ENCODE measurements around the gene SLC30A10. TPM values are rescaled to one million over a fixed set of nuclear protein-coding genes. Genes with fewer than 3 reads are reported as not detected.

SLC30A10 gene
- total and polyA plus RNA-seq, 10 of the 15 experiments (the other 5 are each of a cell fraction or from before 2014, with no cell fraction given), result not detected

DNA sequence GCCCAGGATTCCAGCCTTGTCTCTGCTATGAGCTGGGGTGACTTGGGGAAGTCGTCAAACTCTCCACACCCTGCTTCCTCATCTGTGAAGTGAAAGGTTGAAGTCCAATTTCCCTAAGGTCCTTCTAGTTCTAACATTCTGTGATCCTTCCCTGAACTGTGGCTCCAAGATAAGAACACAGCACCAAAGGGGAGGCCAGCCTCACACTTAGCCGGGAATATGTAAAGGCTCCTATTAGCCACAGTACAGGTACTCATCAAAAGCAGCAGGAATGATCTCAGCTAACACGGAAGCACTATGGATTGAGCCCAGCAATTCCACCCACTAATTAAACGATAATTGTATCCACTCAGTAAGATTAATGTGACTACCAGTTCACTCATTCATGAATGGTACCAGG lies 4.0 kb downstream of the SLC30A10 start:
- in situ Hi-C loops (cut with MboI) (no loop called here), intact Hi-C loops (cut with micrococcal nuclease; ENCODE audit: unreplicated experiment) (no loop called here)
- no peaks in the 10 kb centered on the region for H4K20me1 ChIP-seq (ENCODE audit: control insufficient read depth, insufficient read depth)
- H3K9ac ChIP-seq (ENCODE audit: control insufficient read depth, insufficient read depth, low read length), result no peak overlapping the region
- 46% methylated on average over 4 of the region's 4 CpGs for WGBS (ENCODE audit: insufficient coverage, insufficient replicate concordance, low lambda C conversion rate, missing lambda C conversion rate)
- H3K9me3 ChIP-seq (replicated peaks; ENCODE audit: control insufficient read depth, insufficient read depth, low read length), result no peaks in the 10 kb centered on the region
- H3K27ac ChIP-seq (ENCODE audit: control insufficient read depth, insufficient read depth), result no peak overlapping the region
- ChIA-PET SMC1A (ENCODE audit: uncharacterized antibody, unreplicated experiment) (interaction anchor here (1.3 kb wide), 1 partner anchor 13 kb away, joined by 3 read pairs; no protein-coding TSS in a partner anchor), POLR2A (no interaction called here), CTCF (interaction anchor here (0.8 kb wide), 1 partner anchor 9 kb away, joined by 3 read pairs; no protein-coding TSS in a partner anchor), RAD21 (ENCODE audit: unreplicated experiment) (no interaction called here)
- ATAC-seq (no peak), FAIRE-seq (no peak), DNase-seq (ENCODE audit: low read depth, low spot score) (no peak)
- no peak overlapping the region for H3K4me2 ChIP-seq (ENCODE audit: control insufficient read depth, insufficient read depth)
- H3K27me3 ChIP-seq (replicated peaks in 1 of 2; ENCODE audit: control insufficient read depth in 2 of 2, insufficient read depth in 2 of 2, low read length in 1 of 2), result peaks cover 7 to 14% of the 10 kb centered on the region in 2 experiments
- no peak overlapping the region for H2AFZ ChIP-seq (ENCODE audit: control insufficient read depth, low read depth, low read length)
- no peaks in the 10 kb centered on the region for H3K79me2 ChIP-seq (ENCODE audit: control insufficient read depth, insufficient read depth, low read length)
- H3K36me3 ChIP-seq (ENCODE audit: control insufficient read depth in 2 of 2, insufficient read depth in 2 of 2, low read length in 1 of 2), result no peaks in the 10 kb centered on the region
- no peaks in the 10 kb centered on the region; the same call in 1 of the 2 replicates for H3K4me1 ChIP-seq (ENCODE audit: control insufficient read depth, insufficient read depth, low read length)
- BruUV-seq (replicated peaks), result no TSS peak
- H3K4me3 ChIP-seq, result no peak overlapping the region
- TF ChIP-seq NBN (IDR thresholded peaks at IDR 0.05), result no peak
- no peak for TF ChIP-seq SMARCA5 (IDR thresholded peaks at IDR 0.05)
- TF ChIP-seq RBBP5 (conservative IDR thresholded peaks at IDR 0.05), result no peak
- TF ChIP-seq, protein P1, sequence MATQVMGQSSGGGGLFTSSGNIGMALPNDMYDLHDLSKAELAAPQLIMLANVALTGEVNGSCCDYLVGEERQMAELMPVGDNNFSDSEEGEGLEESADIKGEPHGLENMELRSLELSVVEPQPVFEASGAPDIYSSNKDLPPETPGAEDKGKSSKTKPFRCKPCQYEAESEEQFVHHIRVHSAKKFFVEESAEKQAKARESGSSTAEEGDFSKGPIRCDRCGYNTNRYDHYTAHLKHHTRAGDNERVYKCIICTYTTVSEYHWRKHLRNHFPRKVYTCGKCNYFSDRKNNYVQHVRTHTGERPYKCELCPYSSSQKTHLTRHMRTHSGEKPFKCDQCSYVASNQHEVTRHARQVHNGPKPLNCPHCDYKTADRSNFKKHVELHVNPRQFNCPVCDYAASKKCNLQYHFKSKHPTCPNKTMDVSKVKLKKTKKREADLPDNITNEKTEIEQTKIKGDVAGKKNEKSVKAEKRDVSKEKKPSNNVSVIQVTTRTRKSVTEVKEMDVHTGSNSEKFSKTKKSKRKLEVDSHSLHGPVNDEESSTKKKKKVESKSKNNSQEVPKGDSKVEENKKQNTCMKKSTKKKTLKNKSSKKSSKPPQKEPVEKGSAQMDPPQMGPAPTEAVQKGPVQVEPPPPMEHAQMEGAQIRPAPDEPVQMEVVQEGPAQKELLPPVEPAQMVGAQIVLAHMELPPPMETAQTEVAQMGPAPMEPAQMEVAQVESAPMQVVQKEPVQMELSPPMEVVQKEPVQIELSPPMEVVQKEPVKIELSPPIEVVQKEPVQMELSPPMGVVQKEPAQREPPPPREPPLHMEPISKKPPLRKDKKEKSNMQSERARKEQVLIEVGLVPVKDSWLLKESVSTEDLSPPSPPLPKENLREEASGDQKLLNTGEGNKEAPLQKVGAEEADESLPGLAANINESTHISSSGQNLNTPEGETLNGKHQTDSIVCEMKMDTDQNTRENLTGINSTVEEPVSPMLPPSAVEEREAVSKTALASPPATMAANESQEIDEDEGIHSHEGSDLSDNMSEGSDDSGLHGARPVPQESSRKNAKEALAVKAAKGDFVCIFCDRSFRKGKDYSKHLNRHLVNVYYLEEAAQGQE (IDR thresholded peaks at IDR 0.05; ENCODE audit: low read depth, low read length), result no peak
- TF ChIP-seq, protein P2, sequence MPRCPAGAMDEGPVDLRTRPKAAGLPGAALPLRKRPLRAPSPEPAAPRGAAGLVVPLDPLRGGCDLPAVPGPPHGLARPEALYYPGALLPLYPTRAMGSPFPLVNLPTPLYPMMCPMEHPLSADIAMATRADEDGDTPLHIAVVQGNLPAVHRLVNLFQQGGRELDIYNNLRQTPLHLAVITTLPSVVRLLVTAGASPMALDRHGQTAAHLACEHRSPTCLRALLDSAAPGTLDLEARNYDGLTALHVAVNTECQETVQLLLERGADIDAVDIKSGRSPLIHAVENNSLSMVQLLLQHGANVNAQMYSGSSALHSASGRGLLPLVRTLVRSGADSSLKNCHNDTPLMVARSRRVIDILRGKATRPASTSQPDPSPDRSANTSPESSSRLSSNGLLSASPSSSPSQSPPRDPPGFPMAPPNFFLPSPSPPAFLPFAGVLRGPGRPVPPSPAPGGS (IDR thresholded peaks at IDR 0.05; ENCODE audit: borderline replicate concordance, insufficient read depth, low read depth, low read length, poor library complexity, severe bottlenecking), result no peak
- TF ChIP-seq, protein P3, sequence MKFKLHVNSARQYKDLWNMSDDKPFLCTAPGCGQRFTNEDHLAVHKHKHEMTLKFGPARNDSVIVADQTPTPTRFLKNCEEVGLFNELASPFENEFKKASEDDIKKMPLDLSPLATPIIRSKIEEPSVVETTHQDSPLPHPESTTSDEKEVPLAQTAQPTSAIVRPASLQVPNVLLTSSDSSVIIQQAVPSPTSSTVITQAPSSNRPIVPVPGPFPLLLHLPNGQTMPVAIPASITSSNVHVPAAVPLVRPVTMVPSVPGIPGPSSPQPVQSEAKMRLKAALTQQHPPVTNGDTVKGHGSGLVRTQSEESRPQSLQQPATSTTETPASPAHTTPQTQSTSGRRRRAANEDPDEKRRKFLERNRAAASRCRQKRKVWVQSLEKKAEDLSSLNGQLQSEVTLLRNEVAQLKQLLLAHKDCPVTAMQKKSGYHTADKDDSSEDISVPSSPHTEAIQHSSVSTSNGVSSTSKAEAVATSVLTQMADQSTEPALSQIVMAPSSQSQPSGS (IDR thresholded peaks at IDR 0.05; ENCODE audit: low read length), result no peak
- TF ChIP-seq, protein P4, sequence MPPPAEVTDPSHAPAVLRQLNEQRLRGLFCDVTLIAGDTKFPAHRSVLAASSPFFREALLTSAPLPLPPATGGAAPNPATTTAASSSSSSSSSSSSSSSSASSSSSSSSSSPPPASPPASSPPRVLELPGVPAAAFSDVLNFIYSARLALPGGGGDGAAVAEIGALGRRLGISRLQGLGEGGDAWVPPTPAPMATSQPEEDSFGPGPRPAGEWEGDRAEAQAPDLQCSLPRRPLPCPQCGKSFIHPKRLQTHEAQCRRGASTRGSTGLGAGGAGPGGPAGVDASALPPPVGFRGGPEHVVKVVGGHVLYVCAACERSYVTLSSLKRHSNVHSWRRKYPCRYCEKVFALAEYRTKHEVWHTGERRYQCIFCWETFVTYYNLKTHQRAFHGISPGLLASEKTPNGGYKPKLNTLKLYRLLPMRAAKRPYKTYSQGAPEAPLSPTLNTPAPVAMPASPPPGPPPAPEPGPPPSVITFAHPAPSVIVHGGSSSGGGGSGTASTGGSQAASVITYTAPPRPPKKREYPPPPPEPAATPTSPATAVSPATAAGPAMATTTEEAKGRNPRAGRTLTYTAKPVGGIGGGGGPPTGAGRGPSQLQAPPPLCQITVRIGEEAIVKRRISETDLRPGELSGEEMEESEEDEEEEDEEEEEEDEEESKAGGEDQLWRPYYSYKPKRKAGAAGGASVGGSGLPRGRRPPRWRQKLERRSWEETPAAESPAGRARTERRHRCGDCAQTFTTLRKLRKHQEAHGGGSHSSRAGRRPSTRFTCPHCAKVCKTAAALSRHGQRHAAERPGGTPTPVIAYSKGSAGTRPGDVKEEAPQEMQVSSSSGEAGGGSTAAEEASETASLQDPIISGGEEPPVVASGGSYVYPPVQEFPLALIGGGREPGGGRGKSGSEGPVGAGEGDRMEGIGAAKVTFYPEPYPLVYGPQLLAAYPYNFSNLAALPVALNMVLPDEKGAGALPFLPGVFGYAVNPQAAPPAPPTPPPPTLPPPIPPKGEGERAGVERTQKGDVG (CRISPR knock-in tag; IDR thresholded peaks at IDR 0.05), result no peak
- no peak for TF ChIP-seq SIX5 (IDR thresholded peaks at IDR 0.05; ENCODE audit: low read depth, low read length, severe bottlenecking)
- no peak for TF ChIP-seq POLR2AphosphoS2 (IDR thresholded peaks at IDR 0.05; ENCODE audit: low read depth, low read length)
- TF ChIP-seq NR2C2 (IDR thresholded peaks at IDR 0.05; ENCODE audit: borderline replicate concordance, control insufficient read depth, insufficient read length, low read depth), result no peak
- TF ChIP-seq ZNF622 (IDR thresholded peaks at IDR 0.05), result no peak
- TF ChIP-seq BHLHE40 (IDR thresholded peaks at IDR 0.05; ENCODE audit: borderline replicate concordance in 1 of 2, low read depth in 2 of 2, low read length in 1 of 2), result no peak
- TF ChIP-seq, protein P5, sequence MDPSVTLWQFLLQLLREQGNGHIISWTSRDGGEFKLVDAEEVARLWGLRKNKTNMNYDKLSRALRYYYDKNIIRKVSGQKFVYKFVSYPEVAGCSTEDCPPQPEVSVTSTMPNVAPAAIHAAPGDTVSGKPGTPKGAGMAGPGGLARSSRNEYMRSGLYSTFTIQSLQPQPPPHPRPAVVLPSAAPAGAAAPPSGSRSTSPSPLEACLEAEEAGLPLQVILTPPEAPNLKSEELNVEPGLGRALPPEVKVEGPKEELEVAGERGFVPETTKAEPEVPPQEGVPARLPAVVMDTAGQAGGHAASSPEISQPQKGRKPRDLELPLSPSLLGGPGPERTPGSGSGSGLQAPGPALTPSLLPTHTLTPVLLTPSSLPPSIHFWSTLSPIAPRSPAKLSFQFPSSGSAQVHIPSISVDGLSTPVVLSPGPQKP (IDR thresholded peaks at IDR 0.05; ENCODE audit: low read depth, low read length), result no peak
- TF ChIP-seq CHD1 (IDR thresholded peaks at IDR 0.05; ENCODE audit: low read depth, low read length), result no peak
